ENCODE data around the gene PPID. TPM values are rescaled to one million over a fixed set of nuclear protein-coding genes. Genes with fewer than 3 reads are reported as not detected.
"Not testable (repeated sequence)": the region's sequence is repeated elsewhere in the genome, so short reads cannot be mapped to it uniquely, and the experiment has no call there.

Gene PPID
- total and polyA plus RNA-seq, 2 donors (not counting 3 experiments of a cell fraction or from before 2014, with no cell fraction given): 11.5 to 25.7 TPM

DNA sequence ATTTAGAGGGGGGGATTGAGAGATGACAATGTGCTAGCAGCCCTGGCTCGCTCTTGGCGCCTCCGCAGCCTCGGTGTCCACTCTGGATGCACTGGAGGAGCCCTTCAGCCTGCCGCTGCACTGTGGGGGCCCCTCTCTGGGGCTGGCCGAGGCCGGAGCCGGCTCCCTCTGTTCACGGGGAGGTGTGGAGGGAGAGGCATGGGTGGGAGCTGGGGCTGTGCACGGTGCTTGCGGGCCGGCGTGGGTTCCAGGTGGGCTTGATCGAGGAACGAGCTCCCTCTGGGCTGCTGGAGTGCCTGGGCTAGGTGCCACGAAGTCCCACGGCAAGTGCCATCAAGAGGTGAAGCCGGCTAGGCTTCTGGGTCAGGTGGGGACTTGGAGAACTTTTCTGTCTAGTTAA lies 58.4 kb downstream of the PPID start:
- peaks cover 2% of the 10 kb centered on the region for H4K20me1 ChIP-seq (replicated peaks; ENCODE audit: control insufficient read depth, extremely low read depth, insufficient read depth, low read length)
- dilution Hi-C loops (cut with MboI; ENCODE audit: extremely low pct_ligation_motif_present, low sequenced_read_pairs): no loop called here
- ChIA-PET CTCF (interaction anchor here (1.5 kb wide), 1 partner anchor 20 kb away, joined by 3 read pairs; no protein-coding TSS in a partner anchor), POLR2A (no interaction called here)
- peaks cover 0 to 3% of the 10 kb centered on the region in 2 experiments for H3K36me3 ChIP-seq (ENCODE audit: control insufficient read depth in 2 of 2, extremely low read depth in 1 of 2, insufficient read depth in 2 of 2, low read length in 2 of 2)
- no peak overlapping the region for H3K27ac ChIP-seq (ENCODE audit: insufficient read depth, low read depth, low read length)
- intact Hi-C loops (cut with micrococcal nuclease): no loop called here
- TF ChIP-seq EZH2 (IDR thresholded peaks at IDR 0.05; ENCODE audit: borderline replicate concordance, low read depth, low read length, severe bottlenecking): no peak
- TF ChIP-seq GATA2 (IDR thresholded peaks at IDR 0.05; ENCODE audit: insufficient read depth, insufficient read length, low read depth, low read length): no peak
- TF ChIP-seq MAX (IDR thresholded peaks at IDR 0.05; ENCODE audit: insufficient read depth, insufficient read length): no peak
- no peak for TF ChIP-seq POLR2A (IDR thresholded peaks at IDR 0.05; ENCODE audit: low read depth, low read length)
- TF ChIP-seq FOS (IDR thresholded peaks at IDR 0.05; ENCODE audit: borderline replicate concordance, insufficient read depth, low read length): no peak
- no peak for TF ChIP-seq MYC (IDR thresholded peaks at IDR 0.05; ENCODE audit: low read depth, low read length)
- TF ChIP-seq, protein P1, sequence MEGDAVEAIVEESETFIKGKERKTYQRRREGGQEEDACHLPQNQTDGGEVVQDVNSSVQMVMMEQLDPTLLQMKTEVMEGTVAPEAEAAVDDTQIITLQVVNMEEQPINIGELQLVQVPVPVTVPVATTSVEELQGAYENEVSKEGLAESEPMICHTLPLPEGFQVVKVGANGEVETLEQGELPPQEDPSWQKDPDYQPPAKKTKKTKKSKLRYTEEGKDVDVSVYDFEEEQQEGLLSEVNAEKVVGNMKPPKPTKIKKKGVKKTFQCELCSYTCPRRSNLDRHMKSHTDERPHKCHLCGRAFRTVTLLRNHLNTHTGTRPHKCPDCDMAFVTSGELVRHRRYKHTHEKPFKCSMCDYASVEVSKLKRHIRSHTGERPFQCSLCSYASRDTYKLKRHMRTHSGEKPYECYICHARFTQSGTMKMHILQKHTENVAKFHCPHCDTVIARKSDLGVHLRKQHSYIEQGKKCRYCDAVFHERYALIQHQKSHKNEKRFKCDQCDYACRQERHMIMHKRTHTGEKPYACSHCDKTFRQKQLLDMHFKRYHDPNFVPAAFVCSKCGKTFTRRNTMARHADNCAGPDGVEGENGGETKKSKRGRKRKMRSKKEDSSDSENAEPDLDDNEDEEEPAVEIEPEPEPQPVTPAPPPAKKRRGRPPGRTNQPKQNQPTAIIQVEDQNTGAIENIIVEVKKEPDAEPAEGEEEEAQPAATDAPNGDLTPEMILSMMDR (IDR thresholded peaks at IDR 0.05; ENCODE audit: extremely low read depth in 1 of 2, insufficient read depth in 1 of 2, low read depth in 1 of 2, low read length in 2 of 2): no peak
- TF ChIP-seq JUN (IDR thresholded peaks at IDR 0.05; ENCODE audit: borderline replicate concordance, insufficient read depth, insufficient read length, low read depth): no peak
- no peak for TF ChIP-seq POLR2AphosphoS5 (IDR thresholded peaks at IDR 0.05; ENCODE audit: insufficient read depth, low read depth, low read length)
- no peak for FAIRE-seq
- H3K9ac ChIP-seq (replicated peaks; ENCODE audit: extremely low read depth, insufficient read depth, low read length): no peak overlapping the region
- peaks cover 11% of the 10 kb centered on the region for H3K79me2 ChIP-seq (ENCODE audit: control insufficient read depth, insufficient read depth, low read length)
- H3K4me2 ChIP-seq (ENCODE audit: insufficient read depth, low read length): no peak overlapping the region
- BruUV-seq (replicated peaks): no TSS peak
- H3K4me1 ChIP-seq (ENCODE audit: control insufficient read depth, extremely low read depth, insufficient read depth, low read length): no peaks in the 10 kb centered on the region
- no peak for DNase-seq (ENCODE audit: low read depth, low spot score)
- no peak overlapping the region for H2AFZ ChIP-seq (ENCODE audit: low read depth, low read length)
- no peak overlapping the region for H3K4me3 ChIP-seq (replicated peaks in 1 of 3; ENCODE audit: insufficient read depth in 1 of 3, low read depth in 1 of 3, low read length in 3 of 3)
- no peaks in the 10 kb centered on the region for H3K27me3 ChIP-seq (ENCODE audit: control insufficient read depth in 2 of 2, insufficient read depth in 2 of 2, low read length in 2 of 2)
- no peaks in the 10 kb centered on the region for H3K9me1 ChIP-seq (replicated peaks; ENCODE audit: control insufficient read depth, extremely low read depth, insufficient read depth, low read length)
- H3K9me3 ChIP-seq (replicated peaks; ENCODE audit: control insufficient read depth, insufficient read depth, low read length): no peaks in the 10 kb centered on the region

DNA sequence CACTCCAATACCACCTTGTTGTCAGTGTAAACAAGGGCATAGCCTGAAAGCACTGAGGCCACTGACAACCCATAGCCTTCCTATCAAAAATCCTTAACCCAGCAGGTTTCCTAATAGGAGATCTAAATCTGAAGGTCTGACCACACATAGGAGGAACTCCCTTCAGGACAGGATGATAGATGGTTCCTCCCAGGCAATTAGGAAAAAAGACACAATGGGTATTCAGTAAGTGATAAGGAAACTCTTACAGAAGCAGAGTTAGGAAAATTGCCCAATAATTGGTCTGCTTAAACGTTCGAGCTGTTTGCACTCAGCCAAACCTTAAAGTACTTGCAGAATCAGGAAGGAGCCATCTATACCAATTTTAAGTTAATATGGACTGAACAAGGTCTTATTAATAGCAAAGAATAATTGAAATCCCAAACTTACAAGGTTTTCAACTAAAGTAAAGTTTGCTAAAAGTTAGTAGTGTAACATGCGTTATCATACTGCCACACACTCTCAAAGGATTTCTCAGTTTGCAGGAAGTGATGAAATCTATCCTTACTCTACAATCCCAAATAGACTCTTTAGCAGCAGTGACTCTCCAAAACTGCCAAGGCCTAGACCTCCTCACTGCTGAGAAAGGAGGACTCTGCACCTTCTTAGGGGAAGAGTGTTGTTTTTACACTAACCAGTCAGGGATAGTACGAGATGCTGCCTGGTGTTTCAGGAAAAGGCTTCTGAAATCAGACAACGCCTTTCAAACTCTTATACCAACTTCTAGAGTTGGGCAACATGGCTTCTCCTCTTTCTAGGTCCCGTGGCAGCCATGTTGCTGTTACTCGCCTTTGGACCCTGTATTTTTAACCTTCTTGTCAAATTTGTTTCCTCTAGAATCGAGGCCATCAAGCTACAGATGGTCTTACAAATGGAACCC lies 59.2 kb downstream of the PPID start:
- H3K4me1 ChIP-seq (ENCODE audit: control insufficient read depth, extremely low read depth, insufficient read depth, low read length); H3K79me2 ChIP-seq (ENCODE audit: control insufficient read depth, insufficient read depth, low read length); H3K4me3 ChIP-seq (replicated peaks in 1 of 3; ENCODE audit: insufficient read depth in 1 of 3, low read depth in 1 of 3, low read length in 3 of 3); H3K9me3 ChIP-seq (replicated peaks; ENCODE audit: control insufficient read depth, insufficient read depth, low read length); H3K36me3 ChIP-seq (ENCODE audit: control insufficient read depth in 2 of 2, extremely low read depth in 1 of 2, insufficient read depth in 2 of 2, low read length in 2 of 2); CTCF ChIA-PET; H3K27ac ChIP-seq (ENCODE audit: insufficient read depth, low read depth, low read length); H4K20me1 ChIP-seq (replicated peaks; ENCODE audit: control insufficient read depth, extremely low read depth, insufficient read depth, low read length); dilution Hi-C loops (cut with MboI; ENCODE audit: extremely low pct_ligation_motif_present, low sequenced_read_pairs); H2AFZ ChIP-seq (ENCODE audit: low read depth, low read length); H3K27me3 ChIP-seq (ENCODE audit: control insufficient read depth in 2 of 2, insufficient read depth in 2 of 2, low read length in 2 of 2); intact Hi-C loops (cut with micrococcal nuclease); FAIRE-seq; H3K9ac ChIP-seq (replicated peaks; ENCODE audit: extremely low read depth, insufficient read depth, low read length); DNase-seq (ENCODE audit: low read depth, low spot score); POLR2A ChIA-PET; H3K4me2 ChIP-seq (ENCODE audit: insufficient read depth, low read length); H3K9me1 ChIP-seq (replicated peaks; ENCODE audit: control insufficient read depth, extremely low read depth, insufficient read depth, low read length); BruUV-seq (replicated peaks): not testable (repeated sequence)

Data from endothelial cell of umbilical vein (primary cell).